ENCODE measurements around the gene AP2A1. TPM values are rescaled to one million over a fixed set of nuclear protein-coding genes. Genes with fewer than 3 reads are reported as not detected.
A peak's percentile ranks its signal among the peaks of the same experiment; 100 is the strongest.

The AP2A1 gene
- polyA plus RNA-seq, 1 donor from 2014 or later, result 40.8 TPM

DNA sequence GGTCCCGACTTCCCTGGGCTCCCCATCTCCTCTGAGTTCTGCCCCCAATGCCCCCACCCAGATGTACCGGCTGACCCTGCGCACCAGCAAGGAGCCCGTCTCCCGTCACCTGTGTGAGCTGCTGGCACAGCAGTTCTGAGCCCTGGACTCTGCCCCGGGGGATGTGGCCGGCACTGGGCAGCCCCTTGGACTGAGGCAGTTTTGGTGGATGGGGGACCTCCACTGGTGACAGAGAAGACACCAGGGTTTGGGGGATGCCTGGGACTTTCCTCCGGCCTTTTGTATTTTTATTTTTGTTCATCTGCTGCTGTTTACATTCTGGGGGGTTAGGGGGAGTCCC, 39.8 kb downstream of the AP2A1 start:
- H3K9ac ChIP-seq (ENCODE audit: low read length), result no peak overlapping the region
- no peaks in the 10 kb centered on the region for H3F3A ChIP-seq (ENCODE audit: insufficient read depth, low read length, poor library complexity, severe bottlenecking)
- TF ChIP-seq, protein P1, sequence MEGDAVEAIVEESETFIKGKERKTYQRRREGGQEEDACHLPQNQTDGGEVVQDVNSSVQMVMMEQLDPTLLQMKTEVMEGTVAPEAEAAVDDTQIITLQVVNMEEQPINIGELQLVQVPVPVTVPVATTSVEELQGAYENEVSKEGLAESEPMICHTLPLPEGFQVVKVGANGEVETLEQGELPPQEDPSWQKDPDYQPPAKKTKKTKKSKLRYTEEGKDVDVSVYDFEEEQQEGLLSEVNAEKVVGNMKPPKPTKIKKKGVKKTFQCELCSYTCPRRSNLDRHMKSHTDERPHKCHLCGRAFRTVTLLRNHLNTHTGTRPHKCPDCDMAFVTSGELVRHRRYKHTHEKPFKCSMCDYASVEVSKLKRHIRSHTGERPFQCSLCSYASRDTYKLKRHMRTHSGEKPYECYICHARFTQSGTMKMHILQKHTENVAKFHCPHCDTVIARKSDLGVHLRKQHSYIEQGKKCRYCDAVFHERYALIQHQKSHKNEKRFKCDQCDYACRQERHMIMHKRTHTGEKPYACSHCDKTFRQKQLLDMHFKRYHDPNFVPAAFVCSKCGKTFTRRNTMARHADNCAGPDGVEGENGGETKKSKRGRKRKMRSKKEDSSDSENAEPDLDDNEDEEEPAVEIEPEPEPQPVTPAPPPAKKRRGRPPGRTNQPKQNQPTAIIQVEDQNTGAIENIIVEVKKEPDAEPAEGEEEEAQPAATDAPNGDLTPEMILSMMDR (IDR thresholded peaks at IDR 0.05; ENCODE audit: poor library complexity, severe bottlenecking), result no peak
- TF ChIP-seq SMC3 (conservative IDR thresholded peaks at IDR 0.05; ENCODE audit: poor library complexity), result no peak
- TF ChIP-seq TAF1 (IDR thresholded peaks at IDR 0.05; ENCODE audit: low read depth), result no peak
- no peak for TF ChIP-seq EP300 (conservative IDR thresholded peaks at IDR 0.05; ENCODE audit: poor library complexity, severe bottlenecking)
- H2AFZ ChIP-seq (ENCODE audit: low read depth, low read length), result no peak overlapping the region
- no peaks in the 10 kb centered on the region for H3K36me3 ChIP-seq (ENCODE audit: insufficient read depth, low read length)
- H3K27me3 ChIP-seq (ENCODE audit: insufficient read depth, low read depth, low read length), result no peaks in the 10 kb centered on the region
- H4K20me1 ChIP-seq (ENCODE audit: insufficient read depth), result no peaks in the 10 kb centered on the region
- no peaks in the 10 kb centered on the region for H3K9me2 ChIP-seq (ENCODE audit: insufficient read depth, low read length)
- no peak overlapping the region for H3K4me2 ChIP-seq (ENCODE audit: low read length)
- H3K79me2 ChIP-seq (replicated peaks; ENCODE audit: insufficient read depth, low read length), result no peaks in the 10 kb centered on the region
- no peak overlapping the region for H3K27ac ChIP-seq (ENCODE audit: low read length)
- H3K4me3 ChIP-seq (ENCODE audit: low read length), result no peak overlapping the region
- H3K9me3 ChIP-seq (ENCODE audit: low read length), result no peaks in the 10 kb centered on the region

DNA sequence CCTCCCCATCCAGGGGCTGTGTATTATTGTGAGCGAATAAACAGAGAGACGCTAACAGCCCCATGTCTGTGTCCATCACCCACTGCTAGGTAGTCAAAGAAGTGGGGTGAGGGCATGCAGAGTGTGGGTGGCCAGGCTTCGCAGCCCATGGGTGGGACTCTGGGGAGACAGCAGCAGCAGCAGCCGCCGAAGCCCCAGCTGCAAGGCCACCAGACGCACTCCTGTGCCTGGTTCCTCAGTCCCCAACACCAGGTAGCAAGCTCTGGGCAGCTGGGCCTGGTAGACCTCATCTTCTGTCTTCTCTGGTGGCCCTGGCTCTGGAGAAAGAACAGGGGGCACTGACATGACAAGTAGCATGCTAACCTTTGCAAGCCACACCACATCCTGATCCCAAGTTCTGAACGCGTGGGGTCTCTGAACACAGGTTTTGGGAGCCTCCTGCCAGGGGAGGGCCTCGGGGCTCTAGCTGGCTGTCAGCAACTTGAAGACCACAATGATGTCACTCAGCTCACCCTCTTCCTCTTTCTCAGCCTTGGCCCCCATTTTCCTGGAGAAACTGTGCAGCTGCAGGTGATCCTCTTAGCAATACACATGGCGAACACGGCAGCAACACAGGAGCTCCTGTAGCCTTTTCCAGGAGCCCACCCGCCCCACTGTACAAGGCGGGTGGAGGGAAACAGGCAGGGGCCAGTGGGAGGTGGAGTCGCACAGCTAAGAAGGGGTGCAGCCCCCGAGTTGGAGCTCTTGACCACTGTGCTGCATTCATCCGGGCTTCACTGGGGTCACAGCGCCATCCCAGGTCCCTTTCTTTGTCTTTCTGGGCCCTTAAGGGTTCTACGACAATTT, 40.5 kb downstream of the AP2A1 start:
- no peak for TF ChIP-seq RAD21 (conservative IDR thresholded peaks at IDR 0.05)
- Histone ChIP-seq H3K4me2 (ENCODE audit: low read length) (no peak overlapping the region), H4K20me1 (ENCODE audit: insufficient read depth) (no peaks in the 10 kb centered on the region), H3K9me3 (ENCODE audit: low read length) (no peaks in the 10 kb centered on the region), H3K4me3 (ENCODE audit: low read length) (no peak overlapping the region), H3F3A (ENCODE audit: insufficient read depth, low read length, poor library complexity, severe bottlenecking) (no peaks in the 10 kb centered on the region), H3K27ac (ENCODE audit: low read length) (no peak overlapping the region), H3K9me2 (ENCODE audit: insufficient read depth, low read length) (no peaks in the 10 kb centered on the region), H2AFZ (ENCODE audit: low read depth, low read length) (no peak overlapping the region), H3K36me3 (ENCODE audit: insufficient read depth, low read length) (no peaks in the 10 kb centered on the region), H3K27me3 (ENCODE audit: insufficient read depth, low read depth, low read length) (no peaks in the 10 kb centered on the region), H3K9ac (ENCODE audit: low read length) (no peak overlapping the region), H3K79me2 (replicated peaks; ENCODE audit: insufficient read depth, low read length) (no peaks in the 10 kb centered on the region)

DNA sequence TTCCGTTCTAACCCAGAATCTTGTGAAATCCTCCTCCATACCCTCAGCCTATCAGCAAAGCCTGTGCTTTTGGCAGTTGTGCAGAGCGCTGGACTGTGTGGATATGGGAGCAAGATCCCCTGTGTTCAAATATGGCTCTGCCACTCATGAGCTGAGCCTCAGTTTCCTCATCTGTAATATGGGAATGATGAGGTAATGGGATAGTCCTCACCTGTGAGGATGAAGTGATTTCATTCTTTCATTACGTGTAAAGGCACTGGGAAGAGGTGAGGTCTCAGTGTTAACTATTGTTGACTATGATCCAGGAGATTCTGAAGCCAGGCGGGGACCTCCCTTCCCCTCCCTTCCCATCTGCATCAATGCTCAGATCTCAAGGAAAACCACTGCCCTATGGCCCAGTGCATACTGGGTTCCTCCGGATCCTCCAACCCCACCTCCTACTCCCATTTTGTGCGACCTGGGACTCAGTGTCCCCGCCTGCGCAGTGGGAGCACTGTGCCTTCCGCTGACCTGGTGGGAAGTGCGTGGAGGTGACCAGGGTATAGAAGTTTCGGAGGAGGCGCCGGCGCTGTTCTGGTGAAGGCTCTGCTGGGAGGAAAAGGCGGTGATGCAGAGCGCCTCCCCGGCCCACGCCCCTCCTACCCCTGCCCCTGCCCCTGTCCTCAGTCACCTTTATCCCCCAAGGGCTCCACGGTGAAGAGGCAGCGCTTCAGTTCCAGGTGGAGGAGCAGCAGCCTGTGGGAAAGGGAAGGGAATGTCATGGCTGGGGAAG, 41.3 kb downstream of the AP2A1 start:
- Histone ChIP-seq H3K79me2 (replicated peaks; ENCODE audit: insufficient read depth, low read length) (no peaks in the 10 kb centered on the region), H3F3A (ENCODE audit: insufficient read depth, low read length, poor library complexity, severe bottlenecking) (no peaks in the 10 kb centered on the region), H3K4me3 (ENCODE audit: low read length) (peak overlapping the region; percentile 67), H3K27me3 (ENCODE audit: insufficient read depth, low read depth, low read length) (no peaks in the 10 kb centered on the region), H4K20me1 (ENCODE audit: insufficient read depth) (no peaks in the 10 kb centered on the region), H3K9me3 (ENCODE audit: low read length) (no peaks in the 10 kb centered on the region), H3K27ac (ENCODE audit: low read length) (no peak overlapping the region), H2AFZ (ENCODE audit: low read depth, low read length) (no peak overlapping the region), H3K36me3 (ENCODE audit: insufficient read depth, low read length) (no peaks in the 10 kb centered on the region), H3K9ac (ENCODE audit: low read length) (peak overlapping the region; percentile 62), H3K4me2 (ENCODE audit: low read length) (no peak overlapping the region), H3K9me2 (ENCODE audit: insufficient read depth, low read length) (no peaks in the 10 kb centered on the region)
- no peak for TF ChIP-seq MXI1 (conservative IDR thresholded peaks at IDR 0.05; ENCODE audit: poor library complexity, severe bottlenecking)
- TF ChIP-seq EZH2 (IDR thresholded peaks at IDR 0.05; ENCODE audit: borderline replicate concordance, insufficient read depth, low read length, poor library complexity, severe bottlenecking), result no peak
- no peak for TF ChIP-seq POLR2AphosphoS5 (IDR thresholded peaks at IDR 0.05)
- TF ChIP-seq EP300 (conservative IDR thresholded peaks at IDR 0.05; ENCODE audit: poor library complexity, severe bottlenecking), result no peak
- TF ChIP-seq, protein P2, sequence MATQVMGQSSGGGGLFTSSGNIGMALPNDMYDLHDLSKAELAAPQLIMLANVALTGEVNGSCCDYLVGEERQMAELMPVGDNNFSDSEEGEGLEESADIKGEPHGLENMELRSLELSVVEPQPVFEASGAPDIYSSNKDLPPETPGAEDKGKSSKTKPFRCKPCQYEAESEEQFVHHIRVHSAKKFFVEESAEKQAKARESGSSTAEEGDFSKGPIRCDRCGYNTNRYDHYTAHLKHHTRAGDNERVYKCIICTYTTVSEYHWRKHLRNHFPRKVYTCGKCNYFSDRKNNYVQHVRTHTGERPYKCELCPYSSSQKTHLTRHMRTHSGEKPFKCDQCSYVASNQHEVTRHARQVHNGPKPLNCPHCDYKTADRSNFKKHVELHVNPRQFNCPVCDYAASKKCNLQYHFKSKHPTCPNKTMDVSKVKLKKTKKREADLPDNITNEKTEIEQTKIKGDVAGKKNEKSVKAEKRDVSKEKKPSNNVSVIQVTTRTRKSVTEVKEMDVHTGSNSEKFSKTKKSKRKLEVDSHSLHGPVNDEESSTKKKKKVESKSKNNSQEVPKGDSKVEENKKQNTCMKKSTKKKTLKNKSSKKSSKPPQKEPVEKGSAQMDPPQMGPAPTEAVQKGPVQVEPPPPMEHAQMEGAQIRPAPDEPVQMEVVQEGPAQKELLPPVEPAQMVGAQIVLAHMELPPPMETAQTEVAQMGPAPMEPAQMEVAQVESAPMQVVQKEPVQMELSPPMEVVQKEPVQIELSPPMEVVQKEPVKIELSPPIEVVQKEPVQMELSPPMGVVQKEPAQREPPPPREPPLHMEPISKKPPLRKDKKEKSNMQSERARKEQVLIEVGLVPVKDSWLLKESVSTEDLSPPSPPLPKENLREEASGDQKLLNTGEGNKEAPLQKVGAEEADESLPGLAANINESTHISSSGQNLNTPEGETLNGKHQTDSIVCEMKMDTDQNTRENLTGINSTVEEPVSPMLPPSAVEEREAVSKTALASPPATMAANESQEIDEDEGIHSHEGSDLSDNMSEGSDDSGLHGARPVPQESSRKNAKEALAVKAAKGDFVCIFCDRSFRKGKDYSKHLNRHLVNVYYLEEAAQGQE (IDR thresholded peaks at IDR 0.05; ENCODE audit: borderline replicate concordance), result no peak
- TF ChIP-seq, protein P1 (IDR thresholded peaks at IDR 0.05; ENCODE audit: poor library complexity, severe bottlenecking), result no peak
- no peak for TF ChIP-seq RAD21 (conservative IDR thresholded peaks at IDR 0.05)
- no peak for TF ChIP-seq SMC3 (conservative IDR thresholded peaks at IDR 0.05; ENCODE audit: poor library complexity)
- no peak for TF ChIP-seq TAF1 (IDR thresholded peaks at IDR 0.05; ENCODE audit: low read depth)

Data from neural cell (in vitro differentiated cells).